ENCODE results near the gene EPB41L3.
"Not testable (repeated sequence)": the region's sequence is repeated elsewhere in the genome, so short reads cannot be mapped to it uniquely, and the experiment has no call there.

EPB41L3 gene

DNA sequence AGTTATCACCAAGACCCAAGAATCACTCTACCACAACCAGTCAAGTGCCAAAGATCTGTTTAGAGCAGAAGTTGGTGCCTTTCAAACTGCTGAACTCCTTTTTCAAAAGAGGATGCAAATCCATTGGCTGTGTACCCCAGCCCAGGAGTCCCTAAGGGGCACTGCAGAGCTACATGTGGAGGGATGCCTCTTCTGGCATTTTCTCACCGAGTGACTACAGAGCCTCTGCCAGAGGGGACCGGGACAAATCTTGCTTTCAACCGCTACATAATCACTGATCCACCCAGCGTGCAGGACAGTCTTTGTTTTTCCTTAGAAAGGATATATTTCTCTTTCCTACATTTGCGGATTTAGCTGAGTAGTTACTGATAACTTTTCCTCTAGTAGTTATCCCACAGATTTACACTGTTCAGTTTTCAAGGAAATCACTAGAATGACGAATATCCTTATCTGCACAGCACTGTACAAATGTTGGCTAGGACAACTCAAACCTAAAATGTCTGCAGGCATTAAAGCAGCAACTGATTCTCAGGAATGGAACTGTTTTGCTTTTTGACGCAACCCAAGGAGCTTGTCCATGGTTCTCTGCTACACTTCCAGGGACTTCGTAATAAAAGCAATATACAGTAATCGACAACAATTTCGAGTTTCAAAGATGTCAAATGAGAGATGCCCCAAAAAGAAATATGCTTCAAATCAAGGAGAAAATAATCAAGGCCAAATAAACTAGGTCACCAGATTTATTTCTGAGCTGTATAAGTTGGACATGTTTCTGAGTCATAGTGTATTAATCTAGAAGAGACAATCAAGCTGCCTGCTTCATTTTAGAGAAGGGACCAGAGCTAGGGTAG is 24.1 kb downstream of the EPB41L3 start:
- no peak for TF ChIP-seq GATA1 (IDR thresholded peaks at IDR 0.05; ENCODE audit: low read depth, low read length)
- no peak for DNase-seq

- no peak for DNase-seq
- TF ChIP-seq POLR2A (IDR thresholded peaks at IDR 0.05; ENCODE audit: low read length), result no peak
- TF ChIP-seq GATA1 (IDR thresholded peaks at IDR 0.05; ENCODE audit: low read depth, low read length), result no peak
These were observed 24.9 kb downstream of the EPB41L3 start for GRCh38 chr18:5518899-5519371.

DNA sequence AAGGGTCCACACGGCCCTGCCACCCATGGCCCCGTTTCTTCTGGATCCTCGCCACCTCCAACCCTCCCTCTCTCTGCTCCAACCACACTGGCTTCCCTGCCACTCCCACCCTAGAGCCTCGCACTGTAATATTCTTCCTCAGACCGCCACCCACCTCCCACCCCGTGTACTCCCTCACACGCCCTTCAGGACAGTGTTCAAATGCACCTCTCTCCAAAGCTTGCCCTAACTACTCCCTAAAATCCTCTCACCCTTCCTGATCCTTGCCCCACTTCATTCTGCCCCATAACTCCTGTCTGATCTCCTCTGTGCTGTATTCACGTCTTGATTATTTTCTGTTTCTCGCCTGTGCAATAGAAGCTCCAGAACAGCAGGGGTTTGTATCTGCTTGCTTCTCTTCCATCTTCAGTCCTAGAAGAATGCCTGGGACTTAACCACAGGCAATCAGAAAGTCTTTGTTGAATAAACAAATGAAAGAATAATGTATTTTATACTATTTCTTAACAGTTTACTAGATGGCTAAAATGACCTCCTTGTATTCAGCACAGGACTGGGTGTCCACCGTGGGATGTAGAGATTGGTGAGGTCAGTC is 25.5 kb downstream of the EPB41L3 start:
- TF ChIP-seq GATA1 (IDR thresholded peaks at IDR 0.05; ENCODE audit: low read depth, low read length) (no peak), POLR2A (IDR thresholded peaks at IDR 0.05; ENCODE audit: low read length) (no peak)
- no peak for DNase-seq

GRCh38 chr18:5516841-5517240 is 27.0 kb downstream of the EPB41L3 start:
- no peak for TF ChIP-seq POLR2A (IDR thresholded peaks at IDR 0.05; ENCODE audit: low read length)
- no peak for TF ChIP-seq GATA1 (IDR thresholded peaks at IDR 0.05; ENCODE audit: low read depth, low read length)
- no peak for DNase-seq

GRCh38 chr18:5515011-5515784 is 28.6 kb downstream of the EPB41L3 start:
- DNase-seq, result no peak
- no peak for TF ChIP-seq POLR2A (IDR thresholded peaks at IDR 0.05; ENCODE audit: low read length)
- no peak for TF ChIP-seq GATA1 (IDR thresholded peaks at IDR 0.05; ENCODE audit: low read depth, low read length)

- no peak for DNase-seq
- no peak for TF ChIP-seq POLR2A (IDR thresholded peaks at IDR 0.05; ENCODE audit: low read length)
These were observed 29.9 kb downstream of the EPB41L3 start for GRCh38 chr18:5513947-5514346.

GRCh38 chr18:5512176-5512575 is 31.6 kb downstream of the EPB41L3 start:
- TF ChIP-seq POLR2A (IDR thresholded peaks at IDR 0.05; ENCODE audit: low read length) (no peak), GATA1 (IDR thresholded peaks at IDR 0.05; ENCODE audit: low read depth, low read length) (no peak)
- DNase-seq, result no peak

GRCh38 chr18:5511541-5511940 is 32.3 kb downstream of the EPB41L3 start:
- DNase-seq, result not testable (repeated sequence)

DNA sequence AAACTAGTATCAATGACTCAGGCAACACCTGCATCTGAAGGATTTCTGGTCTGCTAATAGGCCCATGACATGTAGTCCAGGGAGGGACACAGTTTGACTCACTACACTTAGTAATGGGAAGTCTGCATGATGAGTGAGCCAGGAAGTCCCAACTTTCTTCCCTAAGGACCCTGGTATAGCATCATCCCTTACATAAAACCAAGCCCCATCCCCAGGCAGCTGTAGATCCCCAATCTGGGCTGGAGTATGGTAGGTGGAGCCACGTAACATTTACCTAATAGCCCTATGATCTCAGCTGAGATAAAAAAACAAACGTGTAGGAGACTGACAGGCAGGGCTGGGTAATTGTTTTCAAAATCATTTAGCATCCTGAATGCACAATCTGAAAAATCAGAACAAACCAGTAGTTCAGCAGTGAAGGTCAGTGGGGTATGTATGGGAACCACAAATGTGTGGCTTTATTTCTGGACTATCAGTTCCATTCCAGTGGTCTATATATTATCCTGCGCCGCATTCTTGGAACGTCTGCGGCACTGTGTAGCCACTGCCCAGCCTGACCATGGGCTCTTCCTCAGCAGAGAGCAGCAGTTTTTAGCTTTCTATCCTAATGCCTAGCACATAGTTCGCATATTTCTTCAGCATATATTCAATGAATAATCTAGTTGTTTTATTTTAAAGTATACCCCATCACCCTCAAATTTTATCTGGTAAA is 33.5 kb downstream of the EPB41L3 start:
- no peak for DNase-seq
- TF ChIP-seq POLR2A (IDR thresholded peaks at IDR 0.05; ENCODE audit: low read length) (no peak), GATA1 (IDR thresholded peaks at IDR 0.05; ENCODE audit: low read depth, low read length) (no peak)

- DNase-seq, result no peak
- TF ChIP-seq POLR2A (IDR thresholded peaks at IDR 0.05; ENCODE audit: low read length) (no peak), GATA1 (IDR thresholded peaks at IDR 0.05; ENCODE audit: low read depth, low read length) (no peak)
These were observed 35.0 kb downstream of the EPB41L3 start for GRCh38 chr18:5508821-5509220.

DNA sequence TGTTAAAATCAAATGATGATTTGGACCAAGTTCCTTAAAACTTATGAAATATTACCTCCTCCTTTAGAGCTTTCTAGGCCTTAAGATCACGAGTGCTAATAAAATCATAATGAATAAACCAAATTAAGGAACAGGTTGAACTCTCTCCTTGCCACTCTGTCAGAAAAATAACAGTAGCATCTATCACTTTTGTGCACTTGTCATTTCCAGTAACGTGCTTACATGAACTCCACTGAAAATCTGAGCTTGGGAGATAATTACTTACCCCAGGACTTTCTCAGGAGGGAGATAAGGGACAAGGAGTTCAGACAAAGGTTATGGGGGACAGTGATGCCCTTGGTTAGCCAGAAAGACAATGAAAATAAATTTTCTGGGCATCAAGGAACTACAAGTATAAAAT is 36.0 kb downstream of the EPB41L3 start:
- TF ChIP-seq GATA1 (IDR thresholded peaks at IDR 0.05; ENCODE audit: low read depth, low read length) (no peak), POLR2A (IDR thresholded peaks at IDR 0.05; ENCODE audit: low read length) (no peak)
- no peak for DNase-seq

DNA sequence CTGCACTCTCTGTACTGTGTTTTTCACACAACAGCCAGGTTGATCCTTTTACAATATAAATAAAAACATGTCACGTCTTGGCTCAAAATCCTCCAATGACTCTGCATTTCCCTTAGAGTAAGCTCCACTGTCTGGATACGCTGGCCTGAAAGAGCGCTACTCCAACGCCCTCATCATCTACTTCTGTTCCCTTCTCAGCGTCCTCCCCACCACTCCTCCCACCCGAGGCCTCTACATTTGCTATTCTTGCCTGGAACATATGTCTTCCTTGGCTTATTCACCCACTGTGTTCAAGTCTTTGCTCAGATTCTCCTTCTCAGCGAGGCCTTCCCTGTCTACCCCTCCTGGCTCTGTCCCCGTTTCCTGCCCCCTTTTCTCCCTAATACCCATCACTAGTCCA is 37.6 kb downstream of the EPB41L3 start:
- DNase-seq, result no peak
- no peak for TF ChIP-seq POLR2A (IDR thresholded peaks at IDR 0.05; ENCODE audit: low read length)
- no peak for TF ChIP-seq GATA1 (IDR thresholded peaks at IDR 0.05; ENCODE audit: low read depth, low read length)

GRCh38 chr18:5503740-5504139 is 40.1 kb downstream of the EPB41L3 start:
- no peak for TF ChIP-seq GATA1 (IDR thresholded peaks at IDR 0.05; ENCODE audit: low read depth, low read length)
- no peak for TF ChIP-seq POLR2A (IDR thresholded peaks at IDR 0.05; ENCODE audit: low read length)
- no peak for DNase-seq
